GM19099 (cell line): ENCODE measurements around the gene EFNB1.

Experiments
- POLR2A ChIP-seq: IDR thresholded peaks from 3 replicates; pipeline ENCODE4 v1.6.1; 2011; ENCODE audit warnings: low read depth; ENCODE audit not compliant: insufficient read length; ENCODE audit errors: extremely low read depth

The EFNB1 gene

GRCh38 chrX:68824565-68825125, 4.2 kb upstream of the EFNB1 start:
- no peak for TF ChIP-seq POLR2A

DNA sequence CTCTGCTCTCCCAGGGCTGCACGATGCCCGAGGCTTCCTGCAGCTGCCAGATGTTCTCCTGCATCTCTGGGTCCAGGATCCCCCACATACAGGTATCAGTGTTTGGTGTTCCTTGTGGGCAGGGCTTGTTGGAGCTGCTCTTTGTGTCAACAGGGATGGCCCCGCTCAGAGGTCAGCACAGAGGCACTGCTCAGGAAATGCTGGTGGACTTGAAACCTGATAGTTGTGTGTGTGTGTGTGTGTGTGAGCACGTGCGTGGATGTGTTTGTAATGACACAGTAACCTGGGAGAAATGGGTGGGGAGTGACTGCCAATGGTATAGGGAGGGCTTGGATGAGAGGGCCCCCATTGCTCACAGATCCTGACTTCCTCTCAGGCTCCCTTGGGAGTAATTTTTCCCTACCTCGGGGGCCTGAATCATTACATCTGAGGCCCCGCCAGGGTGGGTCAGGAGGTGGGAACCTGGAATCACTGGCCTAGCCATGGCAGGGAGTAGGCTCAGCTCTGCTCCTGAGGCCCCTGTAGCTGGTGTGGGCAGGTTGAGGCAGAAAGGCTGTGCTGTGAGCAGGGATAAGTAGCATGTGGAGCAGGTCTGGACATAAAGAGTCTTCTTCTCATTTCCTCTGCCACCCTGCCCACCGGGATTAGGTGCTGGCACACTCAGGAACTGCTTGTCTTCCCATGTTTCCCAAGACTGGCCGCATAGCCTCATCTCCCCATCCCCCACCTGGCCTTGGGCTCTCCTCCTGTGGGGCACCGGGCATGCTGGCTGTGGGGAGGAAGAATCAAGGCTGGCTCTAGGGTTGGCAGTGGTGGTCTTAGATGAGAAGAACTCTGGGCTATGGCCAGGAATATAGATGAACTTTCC, 2.5 kb upstream of the EFNB1 start:
- TF ChIP-seq POLR2A: no peak

DNA sequence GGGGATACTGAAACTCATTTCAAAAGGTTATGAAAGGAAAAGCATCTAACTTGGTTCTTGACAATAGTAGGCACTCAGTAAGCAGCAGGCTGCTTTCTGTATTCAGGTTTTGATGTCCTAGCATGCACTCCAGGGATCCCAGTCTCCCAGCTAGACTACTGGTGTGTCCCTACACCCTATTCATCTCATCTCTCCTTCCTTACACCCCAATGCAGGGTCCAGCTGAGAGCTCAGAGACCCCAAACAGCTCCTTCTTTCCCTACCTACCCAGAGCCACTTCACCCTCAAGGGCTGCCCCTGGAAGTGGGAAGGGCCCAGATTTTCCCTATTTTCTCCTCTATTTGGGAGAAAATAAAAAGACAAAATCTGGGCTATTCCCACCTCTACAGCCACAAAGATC, 1.6 kb upstream of the EFNB1 start:
- TF ChIP-seq POLR2A: no peak

GRCh38 chrX:68827848-68828624, 785 bp upstream of the EFNB1 start:
- TF ChIP-seq POLR2A: no peak

- TF ChIP-seq POLR2A: no peak
Measured at GRCh38 chrX:68829582-68830418, 979 bp downstream of the EFNB1 start.

DNA sequence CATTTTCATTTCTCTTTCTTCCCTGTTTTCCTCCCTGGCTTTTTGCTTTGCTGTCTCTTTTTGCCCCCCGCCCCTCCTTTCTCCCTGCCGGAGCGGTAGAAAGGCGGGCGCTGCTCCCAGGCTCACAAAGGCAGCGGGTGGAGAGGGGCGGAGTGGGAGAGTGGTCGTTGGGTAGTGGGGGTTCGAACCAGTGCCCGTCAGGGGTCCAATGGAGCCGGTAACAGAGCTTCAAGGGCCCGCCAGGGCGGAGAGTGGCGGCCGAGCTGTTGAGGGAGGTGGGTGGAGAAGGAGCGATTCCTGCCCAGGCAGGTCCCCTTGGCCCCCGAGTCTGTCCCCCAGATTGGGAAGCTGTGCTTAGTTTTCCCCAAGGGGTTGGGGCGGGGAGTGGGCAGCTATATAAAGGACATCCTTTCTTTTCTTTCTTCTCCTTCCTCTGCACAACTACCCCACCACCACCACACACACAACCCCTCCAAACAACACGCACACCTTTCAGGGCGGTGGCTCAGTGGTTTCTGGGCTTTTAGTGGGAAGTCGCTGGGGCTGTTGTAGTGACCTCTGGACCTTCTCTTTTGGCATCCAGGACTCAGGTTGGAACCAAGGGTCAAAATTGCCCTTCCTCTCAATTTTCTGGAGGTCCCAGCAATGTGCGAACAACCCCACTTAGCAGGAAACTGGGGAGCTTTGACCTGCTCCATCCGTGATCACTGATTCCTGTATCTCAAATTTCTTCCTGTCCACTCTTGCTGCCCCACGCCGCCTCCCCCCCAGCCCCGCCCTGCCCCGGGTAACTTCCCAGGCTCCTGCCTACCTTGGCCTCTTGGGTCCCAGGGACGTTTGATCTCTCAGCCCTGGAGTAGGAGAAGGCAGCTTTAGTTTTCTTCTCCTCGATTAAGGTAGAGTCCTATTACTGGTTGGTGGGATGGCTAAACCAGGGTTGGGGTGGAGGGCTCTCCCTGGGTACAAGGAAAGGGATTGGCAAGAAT, 1.9 kb downstream of the EFNB1 start:
- no peak for TF ChIP-seq POLR2A

DNA sequence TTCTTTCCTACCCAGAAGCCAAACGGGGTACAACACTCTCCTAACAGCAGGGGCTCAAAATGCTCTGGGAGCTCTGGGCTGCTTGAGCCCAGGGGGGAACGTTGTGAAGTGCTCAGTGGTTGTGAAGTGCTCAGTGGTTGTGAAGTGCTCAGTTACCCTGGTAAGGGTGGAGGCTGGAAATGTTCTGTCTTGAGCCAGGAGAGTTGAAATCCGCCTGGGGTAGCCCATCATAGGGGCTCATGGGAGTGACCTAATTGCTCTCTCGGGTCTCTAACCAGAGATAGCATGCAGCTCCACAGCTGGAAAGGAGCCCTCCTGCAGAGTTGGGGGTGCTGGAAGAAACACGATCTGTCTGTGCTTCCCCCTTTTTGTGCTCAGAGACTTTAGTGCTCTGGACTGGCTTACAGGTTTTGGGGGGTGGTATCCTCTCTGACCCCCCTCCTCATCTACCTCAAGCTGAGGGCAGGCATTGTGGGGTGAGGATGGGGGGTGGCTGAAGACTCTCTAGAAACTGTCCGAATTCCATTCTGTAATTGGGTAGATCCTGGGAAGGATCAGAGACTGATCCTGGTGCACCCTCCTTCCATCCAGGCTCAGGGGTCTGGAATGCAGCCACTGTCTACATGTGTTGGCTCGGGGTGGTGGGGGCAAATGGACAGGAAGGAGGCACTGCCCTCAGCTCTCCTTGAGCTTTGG, 2.7 kb downstream of the EFNB1 start:
- TF ChIP-seq POLR2A: no peak

- TF ChIP-seq POLR2A: no peak
Measured at GRCh38 chrX:68832101-68832416, 3.2 kb downstream of the EFNB1 start.

- no peak for TF ChIP-seq POLR2A
Measured at GRCh38 chrX:68832516-68833447, 4.0 kb downstream of the EFNB1 start.

GRCh38 chrX:68833448-68833805, 4.6 kb downstream of the EFNB1 start:
- TF ChIP-seq POLR2A: no peak

DNA sequence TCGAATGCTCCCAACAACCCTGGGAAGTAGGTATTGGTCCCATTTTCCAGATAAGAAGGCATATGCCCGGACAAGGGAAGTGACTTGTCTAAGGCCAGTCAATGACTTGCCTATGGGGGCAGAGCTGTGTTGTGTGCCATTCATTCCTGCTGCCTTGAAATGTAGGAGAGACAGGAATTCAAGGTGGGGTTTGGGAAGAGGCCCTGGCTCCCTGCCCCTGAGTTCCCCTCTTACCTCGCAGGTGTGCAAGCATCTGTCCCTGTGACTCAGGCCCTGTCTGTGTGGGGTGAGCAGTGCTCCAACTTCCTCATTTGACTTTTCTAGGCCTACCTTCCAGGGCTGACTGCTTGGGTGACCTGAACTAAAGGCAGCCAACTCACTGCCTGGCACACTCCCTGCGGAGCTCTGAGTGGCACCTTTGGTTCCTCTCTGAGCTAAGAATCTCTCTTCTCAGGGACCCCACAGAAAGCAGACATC, 5.1 kb downstream of the EFNB1 start:
- no peak for TF ChIP-seq POLR2A
